A549 (cell line): ENCODE data around the gene CLDN7. TPM values are rescaled to one million over a fixed set of nuclear protein-coding genes. Genes with fewer than 3 reads are reported as not detected.

ENCODE experiments used
- ATAC-seq, 2 experiments: fragments of 200-7000 bp in 1 of 2; fragments of >200 bp in 1 of 2; cut with Nextera tagmentation in 1 of 2; cut with Tn5 transposase in 1 of 2; 3 replicates each; pipeline versions ENCODE4 v1.8.0 to v1.9.1; 2018 to 2020; ENCODE audit warnings: mild to moderate bottlenecking in 1 of 2, moderate library complexity in 1 of 2
- CTCF ChIA-PET: fragments of 300-600 bp; sonication (Branson Sonifier 250); formaldehyde crosslinking; extraction: SDS; loops from one replicate; lab custom pipeline; 2021; ENCODE audit warnings: antibody characterized with exemption, inconsistent platforms; lab: Yijun Ruan, JAX
- POLR2A ChIA-PET: fragments of 350-600 bp; formaldehyde crosslinking; extraction: SDS; loops from one replicate; lab custom pipeline; 2021; ENCODE audit warnings: antibody characterized with exemption, inconsistent platforms; lab: Yijun Ruan, JAX
- DNase-seq, 2 experiments: peaks; one replicate each; pipeline versions ENCODE4 v3.0.0 to v3.0.0-alpha.2; 2011 to 2016; ENCODE audit warnings: low read depth in 1 of 2, low spot score in 1 of 2
- FAIRE-seq: peaks from 2 replicates; lab custom pipeline; 2011; peaks lifted over from hg19 to GRCh38; lab: Jason Lieb, UNC
- H3K27ac ChIP-seq, 2 experiments: fragments of >200 bp; sonication (Bioruptor Twin); formaldehyde crosslinking; 3 replicates each; pipeline ENCODE4 v1.5.1; 2016 to 2017
- H3K4me1 ChIP-seq: fragments of >200 bp; sonication (Bioruptor Twin); formaldehyde crosslinking; 3 replicates; pipeline ENCODE4 v1.6.1; 2016
- H3K4me2 ChIP-seq: fragments of >200 bp; sonication (Bioruptor Twin); formaldehyde crosslinking; 3 replicates; pipeline ENCODE4 v1.6.1; 2016
- H3K4me3 ChIP-seq: fragments of >200 bp; sonication (Bioruptor Twin); formaldehyde crosslinking; 3 replicates; pipeline ENCODE4 v1.5.1; 2016
- H3K9me3 ChIP-seq: fragments of >200 bp; sonication (Bioruptor Twin); formaldehyde crosslinking; 3 replicates; pipeline ENCODE4 v1.6.1; 2016
- BHLHE40 ChIP-seq: IDR thresholded peaks from 2 replicates; pipeline ENCODE4 v1.6.1; 2012; ENCODE audit warnings: low read depth, low read length, inconsistent platforms
- CBX2 ChIP-seq: fragments of 200-600 bp; sonication (generic); IDR thresholded peaks from 2 replicates; pipeline ENCODE4 v1.6.1; 2016; ENCODE audit warnings: low read depth, mild to moderate bottlenecking, borderline replicate concordance
- CBX8 ChIP-seq: fragments of 200-600 bp; sonication (generic); IDR thresholded peaks from 2 replicates; pipeline ENCODE4 v1.6.1; 2016
- CHD4 ChIP-seq: fragments of 200-600 bp; sonication (generic); IDR thresholded peaks from 2 replicates; pipeline ENCODE4 v1.6.1; 2016; ENCODE audit warnings: antibody characterized with exemption, mild to moderate bottlenecking, borderline replicate concordance
- EHF ChIP-seq: fragments of 250-450 bp; sonication (Bioruptor Pico); IDR thresholded peaks from 2 replicates; pipeline ENCODE4 v1.5.0; 2020; ENCODE audit warnings: mild to moderate bottlenecking
- GATA3 ChIP-seq: IDR thresholded peaks from 2 replicates; pipeline ENCODE4 v1.6.1; 2012; ENCODE audit warnings: borderline replicate concordance
- HDAC2 ChIP-seq: fragments of 200-600 bp; sonication (generic); IDR thresholded peaks from 2 replicates; pipeline ENCODE4 v1.6.1; 2016
- HOXA7 ChIP-seq: fragments of 250-450 bp; sonication (Bioruptor Pico); IDR thresholded peaks from 2 replicates; pipeline ENCODE4 v1.5.0; 2020; ENCODE audit warnings: mild to moderate bottlenecking, moderate library complexity
- HOXB5 ChIP-seq: fragments of 250-450 bp; sonication (Bioruptor Pico); IDR thresholded peaks from 2 replicates; pipeline ENCODE4 v1.5.0; 2020; ENCODE audit warnings: mild to moderate bottlenecking, moderate library complexity
- JUN ChIP-seq, 2 experiments: fragments of >200 bp; sonication (Bioruptor Twin); formaldehyde crosslinking; IDR thresholded peaks; 2 replicates in 1 of 2; 3 replicates in 1 of 2; pipeline ENCODE4 v1.6.1; 2016 to 2017
- JUNB ChIP-seq: fragments of >200 bp; sonication (Bioruptor Twin); formaldehyde crosslinking; IDR thresholded peaks from 2 replicates; pipeline ENCODE4 v1.6.1; 2016
- KDM5A ChIP-seq: fragments of 200-600 bp; sonication (generic); IDR thresholded peaks from 2 replicates; pipeline ENCODE4 v1.6.1; 2016; ENCODE audit warnings: antibody characterized with exemption, mild to moderate bottlenecking
- MAZ ChIP-seq: fragments of 150-350 bp; IDR thresholded peaks from 2 replicates; pipeline ENCODE4 v1.6.1; 2014; ENCODE audit warnings: antibody characterized with exemption, low read depth, low read length, borderline replicate concordance
- MYC ChIP-seq: IDR thresholded peaks from 2 replicates; pipeline ENCODE4 v1.6.1; 2012; ENCODE audit warnings: mild to moderate bottlenecking, inconsistent platforms, low read length, improper control_type of control experiment, borderline replicate concordance
- NPAS2 ChIP-seq: fragments of 250-450 bp; sonication (Bioruptor Pico); IDR thresholded peaks from 2 replicates; pipeline ENCODE4 v1.8.0; 2022; ENCODE audit warnings: mild to moderate bottlenecking, moderate library complexity, borderline replicate concordance
- POLR2AphosphoS2 ChIP-seq: conservative IDR thresholded peaks from 2 replicates; pipeline ENCODE4 v1.6.1; 2012; ENCODE audit warnings: low read length, improper control_type of control experiment, inconsistent platforms
- RARB ChIP-seq: fragments of 250-450 bp; sonication (Bioruptor Pico); IDR thresholded peaks from 2 replicates; pipeline ENCODE4 v1.8.0; 2021; ENCODE audit warnings: mild to moderate bottlenecking, moderate library complexity
- RCOR1 ChIP-seq: fragments of 150-350 bp; IDR thresholded peaks from 2 replicates; pipeline ENCODE4 v1.6.1; 2014; ENCODE audit warnings: antibody characterized with exemption, low read length, low read depth
- RFX5 ChIP-seq: fragments of 450-650 bp; IDR thresholded peaks from 2 replicates; pipeline ENCODE4 v1.7.1; 2014; ENCODE audit warnings: antibody characterized with exemption, mild to moderate bottlenecking, moderate library complexity
- RNF2 ChIP-seq: fragments of 200-600 bp; sonication (generic); IDR thresholded peaks from 2 replicates; pipeline ENCODE4 v1.6.1; 2016; ENCODE audit warnings: low read depth, mild to moderate bottlenecking, antibody characterized with exemption, moderate library complexity, borderline replicate concordance
- SREBF2 ChIP-seq: fragments of 450-650 bp; IDR thresholded peaks from 2 replicates; pipeline ENCODE4 v1.6.1; 2014; ENCODE audit warnings: mild to moderate bottlenecking, moderate library complexity
- TFCP2L1 ChIP-seq: fragments of 250-450 bp; sonication (Bioruptor Pico); IDR thresholded peaks from 2 replicates; pipeline ENCODE4 v1.5.0; 2021; ENCODE audit warnings: mild to moderate bottlenecking
- ZC3H11A ChIP-seq: fragments of 450-650 bp; IDR thresholded peaks from 2 replicates; pipeline ENCODE4 v1.6.1; 2014; ENCODE audit warnings: antibody characterized with exemption, mild to moderate bottlenecking
- ZFP36 ChIP-seq: fragments of 450-650 bp; IDR thresholded peaks from 2 replicates; pipeline ENCODE4 v1.6.1; 2014; ENCODE audit warnings: borderline replicate concordance; ENCODE audit not compliant: partially characterized antibody
- WGBS: methylation state at CpG from one replicate; pipeline ENCODE4 v1.1.6; 2017; ENCODE audit errors: missing lambda C conversion rate; 5-methylcytosine and 5-hydroxymethylcytosine counted together
- polyA plus RNA-seq, 4 experiments: library from polyadenylated mRNA; depleted of rRNA in 3 of 4; stranded (reverse); fragments of >200 nt; fragmentation: RNase III in 1 of 4; extraction: RNeasy Plus Mini Kit Qiagen cat#74134 plus additional on column Dnase treatment in 1 of 4; gene quantifications; 2 replicates in 3 of 4; 3 replicates in 1 of 4; pipeline ENCODE4 v1.2.3, GENCODE V29; 2011 to 2017
- TF ChIP-seq, protein P1 (sequence below): fragments of 250-450 bp; sonication (Bioruptor Pico); IDR thresholded peaks from 2 replicates; pipeline ENCODE4 v1.5.0; 2021; ENCODE audit warnings: mild to moderate bottlenecking, moderate library complexity, borderline replicate concordance
- TF ChIP-seq, protein P2 (sequence below): fragments of 450-650 bp; IDR thresholded peaks from 2 replicates; pipeline ENCODE4 v1.6.1; 2014; ENCODE audit warnings: antibody characterized with exemption
- TF ChIP-seq, protein P3 (sequence below): fragments of 150-350 bp; IDR thresholded peaks from 2 replicates; pipeline ENCODE4 v1.6.1; 2014; ENCODE audit warnings: low read depth, mild to moderate bottlenecking, low read length

The CLDN7 gene
- polyA plus RNA-seq, 2 of the 4 experiments (the other 2 are of a cell fraction), result 0.97 to 4.2 TPM

DNA sequence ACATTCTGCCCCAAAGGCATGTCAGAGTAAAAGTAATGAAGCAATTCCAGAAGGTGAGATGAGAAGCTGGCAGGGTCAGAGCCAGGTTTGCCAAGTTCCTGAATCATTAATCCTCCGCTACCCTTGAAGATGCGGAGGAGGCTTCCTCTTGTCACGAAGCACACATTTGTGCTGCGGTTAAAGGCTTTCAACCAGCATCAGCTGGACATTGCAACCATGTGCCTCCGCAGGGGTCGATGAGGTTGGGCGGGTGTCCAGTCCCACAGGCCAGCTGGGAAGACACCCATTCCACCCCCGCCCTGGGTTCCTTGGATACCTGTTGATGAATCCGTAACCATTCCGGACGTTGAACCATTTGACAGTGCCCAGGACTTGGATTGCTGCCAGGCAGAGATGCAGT is 30.9 kb upstream of the CLDN7 start (continued):
- TF ChIP-seq, protein P1, sequence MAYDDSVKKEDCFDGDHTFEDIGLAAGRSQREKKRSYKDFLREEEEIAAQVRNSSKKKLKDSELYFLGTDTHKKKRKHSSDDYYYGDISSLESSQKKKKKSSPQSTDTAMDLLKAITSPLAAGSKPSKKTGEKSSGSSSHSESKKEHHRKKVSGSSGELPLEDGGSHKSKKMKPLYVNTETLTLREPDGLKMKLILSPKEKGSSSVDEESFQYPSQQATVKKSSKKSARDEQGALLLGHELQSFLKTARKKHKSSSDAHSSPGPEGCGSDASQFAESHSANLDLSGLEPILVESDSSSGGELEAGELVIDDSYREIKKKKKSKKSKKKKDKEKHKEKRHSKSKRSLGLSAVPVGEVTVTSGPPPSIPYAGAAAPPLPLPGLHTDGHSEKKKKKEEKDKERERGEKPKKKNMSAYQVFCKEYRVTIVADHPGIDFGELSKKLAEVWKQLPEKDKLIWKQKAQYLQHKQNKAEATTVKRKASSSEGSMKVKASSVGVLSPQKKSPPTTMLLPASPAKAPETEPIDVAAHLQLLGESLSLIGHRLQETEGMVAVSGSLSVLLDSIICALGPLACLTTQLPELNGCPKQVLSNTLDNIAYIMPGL (CRISPR knock-in tag), result no peak
- TF ChIP-seq CBX2, result no peak
- no peak for TF ChIP-seq GATA3
- no peak for TF ChIP-seq CHD4

DNA sequence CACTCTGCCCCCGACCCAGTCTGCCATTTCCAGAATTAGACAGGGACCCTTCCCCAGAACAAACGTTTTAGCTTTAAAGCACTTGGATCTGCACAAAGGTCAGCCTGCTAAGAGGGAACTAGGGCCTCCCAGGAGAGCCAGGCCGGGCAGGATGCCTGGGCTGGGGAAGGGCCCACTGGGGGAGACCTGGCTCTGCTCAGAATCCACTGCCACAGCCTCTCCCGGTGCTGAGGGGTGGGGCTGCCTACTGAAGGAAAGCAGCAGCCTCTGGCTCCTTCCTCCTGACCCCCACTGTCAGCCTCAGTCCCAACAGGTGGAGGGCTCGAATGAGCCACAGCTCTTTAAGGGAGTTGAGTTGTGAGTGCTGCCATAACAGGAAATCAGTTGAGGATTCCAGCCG is 30.5 kb upstream of the CLDN7 start:
- POLR2A ChIA-PET, result interaction anchor here (1.9 kb wide), 1 partner anchor 12 kb away, joined by 5 read pairs; the partner anchor contains the start of gene SLC2A4
- 61% methylated on average over 6 of the region's 6 CpGs for WGBS

DNA sequence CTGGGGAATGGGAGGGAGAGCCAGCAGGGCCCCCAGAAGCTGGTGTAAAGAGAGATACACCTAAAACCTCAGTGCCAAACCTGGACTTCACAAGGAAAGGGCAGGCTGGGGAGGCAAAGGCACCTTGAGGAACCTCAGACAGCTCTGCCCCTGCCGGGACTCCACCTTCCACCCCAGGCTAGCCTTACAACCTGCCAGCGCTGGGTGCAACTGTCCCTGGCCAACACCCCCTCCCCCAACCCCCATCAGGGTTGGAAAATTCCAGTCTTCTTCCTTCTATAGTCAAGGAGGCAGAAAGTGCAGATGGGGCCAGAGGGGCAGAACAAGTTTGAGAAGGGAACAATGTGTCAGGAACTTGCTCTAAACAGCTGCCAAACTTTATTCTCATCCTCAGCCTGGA is 29.9 kb upstream of the CLDN7 start:
- ATAC-seq (no peak), DNase-seq (no peak), FAIRE-seq (no peak)
- CTCF ChIA-PET, result interaction anchor here (1.0 to 6.3 kb wide), 8 partner anchors 10 to 241 kb away, joined by 3 to 97 read pairs (median 4); partner anchors contain the start of gene SLC2A4
- TF ChIP-seq SREBF2 (no peak), POLR2AphosphoS2 (no peak), HOXB5 (CRISPR knock-in tag) (no peak), BHLHE40 (no peak), ZC3H11A (no peak), KDM5A (no peak), RCOR1 (no peak), GATA3 (no peak), TFCP2L1 (CRISPR knock-in tag) (no peak), HDAC2 (no peak), MYC (no peak), RARB (CRISPR knock-in tag) (no peak), CBX8 (no peak)
- TF ChIP-seq, protein P1 (CRISPR knock-in tag), result no peak
- TF ChIP-seq, protein P2, sequence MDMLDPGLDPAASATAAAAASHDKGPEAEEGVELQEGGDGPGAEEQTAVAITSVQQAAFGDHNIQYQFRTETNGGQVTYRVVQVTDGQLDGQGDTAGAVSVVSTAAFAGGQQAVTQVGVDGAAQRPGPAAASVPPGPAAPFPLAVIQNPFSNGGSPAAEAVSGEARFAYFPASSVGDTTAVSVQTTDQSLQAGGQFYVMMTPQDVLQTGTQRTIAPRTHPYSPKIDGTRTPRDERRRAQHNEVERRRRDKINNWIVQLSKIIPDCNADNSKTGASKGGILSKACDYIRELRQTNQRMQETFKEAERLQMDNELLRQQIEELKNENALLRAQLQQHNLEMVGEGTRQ, result no peak
- H3K4me1 ChIP-seq, result peaks cover 22% of the 10 kb centered on the region; the same call in 2 of the 3 replicates
- POLR2A ChIA-PET, result interaction anchor here (1.9 kb wide), 1 partner anchor 11 kb away, joined by 5 read pairs; the partner anchor contains the start of gene SLC2A4
- H3K4me3 ChIP-seq, result no peak overlapping the region
- H3K9me3 ChIP-seq, result no peaks in the 10 kb centered on the region
- H3K4me2 ChIP-seq, result no peak overlapping the region
- WGBS, result 62% methylated on average over 2 of the region's 2 CpGs
- H3K27ac ChIP-seq, result no peak overlapping the region

More for the DNA sequence above, 30.5 kb upstream of the CLDN7 start:
- ATAC-seq (no peak), DNase-seq (no peak), FAIRE-seq (no peak)
- peaks cover 22% of the 10 kb centered on the region; the same call in 2 of the 3 replicates for H3K4me1 ChIP-seq
- no peak overlapping the region for H3K4me3 ChIP-seq
- CTCF ChIA-PET, result interaction anchor here (0.7 to 6.3 kb wide), 10 partner anchors 8 to 247 kb away, joined by 3 to 97 read pairs (median 4); partner anchors contain the start of gene SLC2A4
- no peak overlapping the region for H3K27ac ChIP-seq
- TF ChIP-seq CBX2 (no peak), ZC3H11A (no peak), HOXA7 (CRISPR knock-in tag) (no peak), HDAC2 (no peak), JUNB (no peak), MAZ (no peak), RCOR1 (no peak), EHF (CRISPR knock-in tag) (no peak), JUN (IDR thresholded peaks at IDR 0.05) (no peak), RFX5 (no peak), NPAS2 (CRISPR knock-in tag) (no peak), ZFP36 (no peak), RNF2 (no peak)
- TF ChIP-seq, protein P1 (CRISPR knock-in tag), result no peak
- TF ChIP-seq, protein P3, sequence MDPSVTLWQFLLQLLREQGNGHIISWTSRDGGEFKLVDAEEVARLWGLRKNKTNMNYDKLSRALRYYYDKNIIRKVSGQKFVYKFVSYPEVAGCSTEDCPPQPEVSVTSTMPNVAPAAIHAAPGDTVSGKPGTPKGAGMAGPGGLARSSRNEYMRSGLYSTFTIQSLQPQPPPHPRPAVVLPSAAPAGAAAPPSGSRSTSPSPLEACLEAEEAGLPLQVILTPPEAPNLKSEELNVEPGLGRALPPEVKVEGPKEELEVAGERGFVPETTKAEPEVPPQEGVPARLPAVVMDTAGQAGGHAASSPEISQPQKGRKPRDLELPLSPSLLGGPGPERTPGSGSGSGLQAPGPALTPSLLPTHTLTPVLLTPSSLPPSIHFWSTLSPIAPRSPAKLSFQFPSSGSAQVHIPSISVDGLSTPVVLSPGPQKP, result no peak
- no peak overlapping the region for H3K4me2 ChIP-seq
- H3K9me3 ChIP-seq, result no peaks in the 10 kb centered on the region
